OCI-LY3 (cell line): ENCODE data around the gene OTOS.

ENCODE experiments used
- H2AFZ ChIP-seq: fragments of 200-600, 300-600 bp; shearing (Covaris generic); 2 replicates; pipeline ENCODE4 v1.6.0; 2014; ENCODE audit warnings: antibody characterized with exemption, low read depth, low read length
- H3K27ac ChIP-seq: fragments of 200-600, 300-600 bp; sonication (generic); 2 replicates; pipeline ENCODE4 v1.5.1; 2014; ENCODE audit warnings: mild to moderate bottlenecking, low read length, moderate library complexity, mixed read lengths
- H3K27me3 ChIP-seq: fragments of 200-600, 300-600 bp; sonication (generic); 2 replicates; pipeline ENCODE4 v1.6.1; 2014; ENCODE audit warnings: low read depth, low read length, mixed read lengths
- H3K36me3 ChIP-seq: fragments of 200-600, 300-600 bp; sonication (generic); replicated peaks from 2 replicates; pipeline ENCODE3; 2014; ENCODE audit warnings: low read depth, low read length, mixed read lengths
- H3K4me1 ChIP-seq: fragments of 300-600, 200-600 bp; sonication (generic); 2 replicates; pipeline ENCODE4 v1.6.1; 2014; ENCODE audit warnings: low read length, mixed read lengths
- H3K4me2 ChIP-seq: fragments of 200-600, 300-600 bp; sonication (generic); 2 replicates; pipeline ENCODE4 v1.6.1; 2014; ENCODE audit warnings: low read length, mixed read lengths
- H3K4me3 ChIP-seq: fragments of 300-600, 200-600 bp; sonication (generic); 2 replicates; pipeline ENCODE4 v1.5.1; 2014; ENCODE audit warnings: antibody characterized with exemption, mild to moderate bottlenecking, low read length, moderate library complexity
- H3K79me2 ChIP-seq: fragments of 300-600, 200-600 bp; shearing (Covaris generic); 2 replicates; pipeline ENCODE4 v1.6.1; 2014; ENCODE audit warnings: mild to moderate bottlenecking, low read length, mixed read lengths
- H3K9ac ChIP-seq: fragments of 300-600, 200-600 bp; shearing (Covaris generic); 2 replicates; pipeline ENCODE4 v1.6.0; 2014; ENCODE audit warnings: mild to moderate bottlenecking, low read length, moderate library complexity
- H3K9me3 ChIP-seq: fragments of 200-600, 300-600 bp; shearing (Covaris generic); 2 replicates; pipeline ENCODE4 v1.6.1; 2014; ENCODE audit warnings: low read length, mixed read lengths; ENCODE audit not compliant: insufficient read depth
- H4K20me1 ChIP-seq: fragments of 200-600, 300-600 bp; sonication (generic); 2 replicates; pipeline ENCODE4 v1.6.1; 2016; ENCODE audit warnings: low read length, mixed read lengths; ENCODE audit not compliant: insufficient read depth
- EZH2phosphoT487 ChIP-seq: fragments of 200-600 bp; shearing (Covaris generic); IDR thresholded peaks from 2 replicates; pipeline ENCODE4 v1.6.1; 2018; ENCODE audit warnings: antibody characterized with exemption, mixed run types, low read depth
- TF ChIP-seq, protein P1 (sequence below): fragments of 200-600, 300-600 bp; sonication (generic); IDR thresholded peaks from 2 replicates; pipeline ENCODE4 v1.5.1; 2014; ENCODE audit warnings: antibody characterized with exemption, low read length, low read depth

OTOS gene

DNA sequence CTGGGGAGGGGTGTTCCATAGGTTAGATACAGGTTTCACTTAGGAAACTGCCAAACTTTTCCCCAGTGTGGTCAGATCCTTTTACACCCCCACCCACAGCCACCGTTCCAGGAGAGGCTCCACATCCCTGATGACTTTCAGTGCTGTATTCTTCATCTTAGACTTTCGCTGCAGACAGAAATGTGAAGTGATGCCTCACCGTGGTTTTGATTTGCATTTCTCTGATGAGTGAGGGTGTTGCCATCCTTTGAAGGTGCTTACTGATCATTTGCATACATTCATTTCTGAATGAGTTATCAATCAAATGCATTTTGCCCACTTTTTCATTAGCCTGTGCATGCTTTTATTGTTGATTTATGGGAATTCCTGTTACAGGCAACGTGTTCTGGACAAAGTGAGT is 19.3 kb downstream of the OTOS start:
- Histone ChIP-seq H3K4me3 (no peak overlapping the region), H3K4me2 (peak overlapping the region; percentile 30; the same call in 1 of the 2 replicates), H3K9me3 (no peaks in the 10 kb centered on the region), H3K27me3 (no peaks in the 10 kb centered on the region), H4K20me1 (no peaks in the 10 kb centered on the region), H3K36me3 (no peaks in the 10 kb centered on the region), H3K9ac (no peak overlapping the region), H3K4me1 (peaks cover 10% of the 10 kb centered on the region), H3K79me2 (no peaks in the 10 kb centered on the region), H3K27ac (no peak overlapping the region), H2AFZ (no peak overlapping the region)
- TF ChIP-seq, protein P1, sequence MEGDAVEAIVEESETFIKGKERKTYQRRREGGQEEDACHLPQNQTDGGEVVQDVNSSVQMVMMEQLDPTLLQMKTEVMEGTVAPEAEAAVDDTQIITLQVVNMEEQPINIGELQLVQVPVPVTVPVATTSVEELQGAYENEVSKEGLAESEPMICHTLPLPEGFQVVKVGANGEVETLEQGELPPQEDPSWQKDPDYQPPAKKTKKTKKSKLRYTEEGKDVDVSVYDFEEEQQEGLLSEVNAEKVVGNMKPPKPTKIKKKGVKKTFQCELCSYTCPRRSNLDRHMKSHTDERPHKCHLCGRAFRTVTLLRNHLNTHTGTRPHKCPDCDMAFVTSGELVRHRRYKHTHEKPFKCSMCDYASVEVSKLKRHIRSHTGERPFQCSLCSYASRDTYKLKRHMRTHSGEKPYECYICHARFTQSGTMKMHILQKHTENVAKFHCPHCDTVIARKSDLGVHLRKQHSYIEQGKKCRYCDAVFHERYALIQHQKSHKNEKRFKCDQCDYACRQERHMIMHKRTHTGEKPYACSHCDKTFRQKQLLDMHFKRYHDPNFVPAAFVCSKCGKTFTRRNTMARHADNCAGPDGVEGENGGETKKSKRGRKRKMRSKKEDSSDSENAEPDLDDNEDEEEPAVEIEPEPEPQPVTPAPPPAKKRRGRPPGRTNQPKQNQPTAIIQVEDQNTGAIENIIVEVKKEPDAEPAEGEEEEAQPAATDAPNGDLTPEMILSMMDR = no peak
- TF ChIP-seq EZH2phosphoT487 = no peak

DNA sequence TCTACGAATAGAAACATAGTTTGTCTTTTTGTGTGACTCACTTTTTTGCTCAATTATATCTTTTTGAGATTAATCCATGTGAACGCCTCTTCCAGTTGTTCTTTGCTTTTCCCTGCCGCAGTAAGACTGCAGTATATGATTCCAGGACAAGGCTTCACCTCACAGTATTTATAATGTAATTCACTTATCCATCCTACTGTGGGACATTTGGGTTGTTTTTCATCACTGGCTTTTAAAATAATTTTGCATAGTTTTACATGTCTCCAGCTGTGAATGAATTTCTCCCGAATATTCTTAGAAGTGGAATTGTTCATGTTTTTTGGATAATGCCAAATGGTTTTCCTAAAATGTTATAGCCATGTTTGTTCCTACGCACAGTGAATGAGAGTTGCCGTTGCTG is 26.2 kb downstream of the OTOS start:
- no peaks in the 10 kb centered on the region for H4K20me1 ChIP-seq
- peaks cover 7% of the 10 kb centered on the region; the same call in 1 of the 2 replicates for H3K27me3 ChIP-seq
- H3K9me3 ChIP-seq = no peaks in the 10 kb centered on the region
- TF ChIP-seq, protein P1 = no peak
- no peaks in the 10 kb centered on the region for H3K36me3 ChIP-seq
- H2AFZ ChIP-seq = no peak overlapping the region
- H3K4me3 ChIP-seq = no peak overlapping the region
- H3K9ac ChIP-seq = no peak overlapping the region
- H3K4me2 ChIP-seq = no peak overlapping the region
- no peaks in the 10 kb centered on the region for H3K4me1 ChIP-seq
- no peak overlapping the region for H3K27ac ChIP-seq
- H3K79me2 ChIP-seq = no peaks in the 10 kb centered on the region

DNA sequence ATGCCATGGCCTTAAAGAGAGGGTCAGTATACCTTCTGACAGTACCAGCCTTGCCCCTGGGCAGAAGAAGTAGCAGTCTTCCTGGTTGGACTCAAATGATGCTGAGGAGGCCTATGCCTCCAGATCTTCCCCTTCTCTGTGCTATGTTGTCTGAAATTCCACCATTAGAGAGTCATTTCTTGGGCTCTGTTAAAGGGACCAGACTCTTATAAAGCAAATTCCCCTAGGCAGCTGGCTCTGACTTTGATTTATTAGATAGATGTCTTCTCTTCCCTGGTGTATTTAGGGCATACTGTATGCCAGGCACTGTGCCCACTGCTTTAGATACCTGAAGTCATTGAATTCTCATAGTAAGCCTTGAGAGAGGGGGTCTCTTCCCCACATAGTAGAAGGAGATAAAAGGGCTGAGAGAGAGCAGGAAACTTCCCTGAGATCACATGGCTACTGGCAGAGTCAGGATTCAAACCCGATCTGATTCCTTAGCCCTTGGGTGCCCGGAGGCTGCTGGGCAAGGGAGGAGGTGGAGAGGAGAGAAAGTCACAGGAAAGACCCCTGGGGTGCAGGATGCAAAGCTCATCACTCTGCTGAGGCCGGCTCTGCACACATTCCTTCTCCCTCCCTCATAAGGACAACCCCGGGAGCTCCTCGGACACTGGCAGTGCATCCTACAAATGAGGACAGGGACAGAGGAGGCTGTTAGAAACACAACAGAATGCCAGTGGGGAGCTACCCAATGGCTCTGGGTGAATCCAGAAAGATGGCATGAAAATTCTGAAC is 27.4 kb downstream of the OTOS start:
- no peaks in the 10 kb centered on the region for H4K20me1 ChIP-seq
- no peak overlapping the region for H3K9ac ChIP-seq
- TF ChIP-seq, protein P1 = no peak
- H3K27me3 ChIP-seq = peaks cover 7% of the 10 kb centered on the region; the same call in 1 of the 2 replicates
- no peak overlapping the region for H3K4me3 ChIP-seq
- no peaks in the 10 kb centered on the region for H3K36me3 ChIP-seq
- H3K9me3 ChIP-seq = no peaks in the 10 kb centered on the region
- H2AFZ ChIP-seq = no peak overlapping the region
- H3K79me2 ChIP-seq = no peaks in the 10 kb centered on the region
- no peak overlapping the region for H3K4me2 ChIP-seq
- no peaks in the 10 kb centered on the region for H3K4me1 ChIP-seq
- no peak overlapping the region for H3K27ac ChIP-seq

DNA sequence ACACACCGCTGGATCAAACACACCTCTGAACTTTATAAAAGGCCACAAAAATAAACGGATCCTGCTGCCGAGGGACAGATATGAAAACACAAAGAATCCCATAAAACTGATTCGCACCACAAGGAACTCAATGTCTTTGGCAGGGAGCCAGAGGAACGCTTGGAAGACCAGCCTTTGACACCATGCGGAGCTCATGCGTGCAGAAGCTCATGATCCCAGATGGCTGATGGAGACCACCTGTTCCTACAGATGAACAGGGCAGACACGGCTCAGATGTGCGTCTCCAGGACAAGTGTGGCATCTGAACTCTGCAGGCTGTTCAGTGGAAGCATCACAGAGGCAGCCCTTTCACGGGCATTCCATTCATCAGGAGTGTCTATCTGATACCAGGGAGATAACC is 29.2 kb downstream of the OTOS start:
- TF ChIP-seq EZH2phosphoT487 = no peak
- TF ChIP-seq, protein P1 = no peak
- Histone ChIP-seq H3K79me2 (no peaks in the 10 kb centered on the region), H3K4me2 (no peak overlapping the region), H3K9me3 (no peaks in the 10 kb centered on the region), H3K27ac (no peak overlapping the region), H3K36me3 (no peaks in the 10 kb centered on the region), H4K20me1 (no peaks in the 10 kb centered on the region), H2AFZ (no peak overlapping the region), H3K4me1 (no peaks in the 10 kb centered on the region), H3K27me3 (peaks cover 7% of the 10 kb centered on the region; the same call in 1 of the 2 replicates), H3K9ac (no peak overlapping the region), H3K4me3 (no peak overlapping the region)
